ENCODE measurements around the gene MRGPRF.

Gene MRGPRF

GRCh38 chr11:68998390-68998911 lies 14.6 kb downstream of the MRGPRF start:
- DNase-seq (ENCODE audit: low read depth): peak; percentile 40
- no peak for TF ChIP-seq CTCF (IDR thresholded peaks at IDR 0.05; ENCODE audit: low read length, missing control alignments)
- no peak overlapping the region for H3K4me3 ChIP-seq (replicated peaks; ENCODE audit: low read depth, low read length)

GRCh38 chr11:68997995-68998348 lies 15.1 kb downstream of the MRGPRF start:
- no peak overlapping the region for H3K4me3 ChIP-seq (replicated peaks; ENCODE audit: low read depth, low read length)
- TF ChIP-seq CTCF (IDR thresholded peaks at IDR 0.05; ENCODE audit: low read length, missing control alignments): no peak
- DNase-seq (ENCODE audit: low read depth): no peak

- DNase-seq (ENCODE audit: low read depth): no peak
- no peak for TF ChIP-seq CTCF (IDR thresholded peaks at IDR 0.05; ENCODE audit: low read length, missing control alignments)
- no peak overlapping the region for H3K4me3 ChIP-seq (replicated peaks; ENCODE audit: low read depth, low read length)
Measured at GRCh38 chr11:68997124-68997994, 15.7 kb downstream of the MRGPRF start.

- TF ChIP-seq CTCF (IDR thresholded peaks at IDR 0.05; ENCODE audit: low read length, missing control alignments): no peak
- DNase-seq (ENCODE audit: low read depth): no peak
- no peak overlapping the region for H3K4me3 ChIP-seq (replicated peaks; ENCODE audit: low read depth, low read length)
Measured at GRCh38 chr11:68996376-68997123, 16.5 kb downstream of the MRGPRF start.

- no peak for TF ChIP-seq CTCF (IDR thresholded peaks at IDR 0.05; ENCODE audit: low read length, missing control alignments)
- no peak for DNase-seq (ENCODE audit: low read depth)
- H3K4me3 ChIP-seq (replicated peaks; ENCODE audit: low read depth, low read length): no peak overlapping the region
Measured at GRCh38 chr11:68994894-68995285, 18.2 kb downstream of the MRGPRF start.

- DNase-seq (ENCODE audit: low read depth): no peak
- no peak overlapping the region for H3K4me3 ChIP-seq (replicated peaks; ENCODE audit: low read depth, low read length)
- TF ChIP-seq CTCF (IDR thresholded peaks at IDR 0.05; ENCODE audit: low read length, missing control alignments): no peak
Measured at GRCh38 chr11:68994161-68994893, 18.7 kb downstream of the MRGPRF start.
